Tibial nerve (tissue), 4 donors: ENCODE data around the gene TMC8. TPM values are rescaled to one million over a fixed set of nuclear protein-coding genes. Genes with fewer than 3 reads are reported as not detected.

Source experiments
- DNase-seq, 2 donors: peaks; one replicate each; pipeline ENCODE4 v3.0.0-alpha.2; 2019; ENCODE audit warnings: low spot score in 2 of 2
- H3K27ac ChIP-seq, 4 donors: fragments of 200-600 bp; sonication (generic) in 3 of 4; one replicate each; pipeline ENCODE4 v1.5.1; 2017 to 2019; ENCODE audit warnings: mild to moderate bottlenecking in 1 of 4
- H3K27me3 ChIP-seq, 2 donors: fragments of 200-600 bp; sonication (generic) in 1 of 2; one replicate each; pipeline versions ENCODE4 v1.5.1 to v1.6.0; 2017 to 2019
- H3K36me3 ChIP-seq, 3 donors: fragments of 200-600 bp; sonication (generic); one replicate each; pipeline ENCODE4 v1.5.1; 2018 to 2019
- H3K4me1 ChIP-seq, 4 donors: fragments of 200-600 bp; sonication (generic) in 3 of 4; one replicate each; pipeline ENCODE4 v1.5.1; 2017 to 2019
- H3K4me3 ChIP-seq, 4 donors: fragments of 200-600 bp; sonication (generic) in 3 of 4; one replicate each; pipeline ENCODE4 v1.5.1; 2017 to 2019; ENCODE audit warnings: mild to moderate bottlenecking in 1 of 4, moderate library complexity in 1 of 4
- H3K9me3 ChIP-seq, 4 donors: fragments of 200-600 bp; sonication (generic) in 3 of 4; one replicate each; pipeline ENCODE4 v1.5.1; 2017 to 2019
- EP300 ChIP-seq, 2 donors: sonication (generic); formaldehyde crosslinking; IDR thresholded peaks; one replicate each; pipeline ENCODE4 v1.6.1; 2017; ENCODE audit warnings: antibody characterized with exemption in 2 of 2, mild to moderate bottlenecking in 1 of 2
- POLR2A ChIP-seq, 2 donors: fragments of 450-650 bp; IDR thresholded peaks; one replicate each; pipeline ENCODE4 v1.6.1; 2017; ENCODE audit warnings: antibody characterized with exemption in 2 of 2, mild to moderate bottlenecking in 2 of 2, moderate library complexity in 2 of 2
- WGBS, 2 donors: methylation state at CpG; one replicate each; pipeline ENCODE4 v1.1.5; 2018; 5-methylcytosine and 5-hydroxymethylcytosine counted together
- total RNA-seq, 4 donors: library from RNA; depleted of rRNA; stranded (reverse); fragments of >200 nt; gene quantifications; one replicate each; pipeline ENCODE4 v1.1.0, GENCODE V29; 2016
- TF ChIP-seq, protein P1 (sequence below), 5 experiments: fragments of 200-600 bp in 3 of 5; fragments of 450-650 bp in 2 of 5; sonication (generic) in 3 of 5; IDR thresholded peaks; one replicate each; pipeline ENCODE4 v1.5.1; 2016 to 2019; ENCODE audit warnings: antibody characterized with exemption in 5 of 5, mild to moderate bottlenecking in 3 of 5, moderate library complexity in 2 of 5

TMC8 gene
- total RNA-seq, 4 donors from 2014 or later = 5.2 to 18.3 (median 6.7) TPM

GRCh38 chr17:78088529-78088928, 42.0 kb upstream of the TMC8 start:
- WGBS, 2 donors = 94 to 100% methylated on average over 1 of the region's 1 CpG
- Histone ChIP-seq H3K9me3 (no peaks in the 10 kb centered on the region), H3K4me1 (no peaks in the 10 kb centered on the region), H3K27ac (no peak overlapping the region), H3K36me3 (peaks cover 0 to 100% (median 18%) of the 10 kb centered on the region in 3 donors), H3K4me3 (no peak overlapping the region), H3K27me3 (no peaks in the 10 kb centered on the region)
- DNase-seq = no peak
- TF ChIP-seq, protein P1, sequence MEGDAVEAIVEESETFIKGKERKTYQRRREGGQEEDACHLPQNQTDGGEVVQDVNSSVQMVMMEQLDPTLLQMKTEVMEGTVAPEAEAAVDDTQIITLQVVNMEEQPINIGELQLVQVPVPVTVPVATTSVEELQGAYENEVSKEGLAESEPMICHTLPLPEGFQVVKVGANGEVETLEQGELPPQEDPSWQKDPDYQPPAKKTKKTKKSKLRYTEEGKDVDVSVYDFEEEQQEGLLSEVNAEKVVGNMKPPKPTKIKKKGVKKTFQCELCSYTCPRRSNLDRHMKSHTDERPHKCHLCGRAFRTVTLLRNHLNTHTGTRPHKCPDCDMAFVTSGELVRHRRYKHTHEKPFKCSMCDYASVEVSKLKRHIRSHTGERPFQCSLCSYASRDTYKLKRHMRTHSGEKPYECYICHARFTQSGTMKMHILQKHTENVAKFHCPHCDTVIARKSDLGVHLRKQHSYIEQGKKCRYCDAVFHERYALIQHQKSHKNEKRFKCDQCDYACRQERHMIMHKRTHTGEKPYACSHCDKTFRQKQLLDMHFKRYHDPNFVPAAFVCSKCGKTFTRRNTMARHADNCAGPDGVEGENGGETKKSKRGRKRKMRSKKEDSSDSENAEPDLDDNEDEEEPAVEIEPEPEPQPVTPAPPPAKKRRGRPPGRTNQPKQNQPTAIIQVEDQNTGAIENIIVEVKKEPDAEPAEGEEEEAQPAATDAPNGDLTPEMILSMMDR (IDR thresholded peaks at IDR 0.05) = no peak
- no peak for TF ChIP-seq POLR2A (IDR thresholded peaks at IDR 0.05)

DNA sequence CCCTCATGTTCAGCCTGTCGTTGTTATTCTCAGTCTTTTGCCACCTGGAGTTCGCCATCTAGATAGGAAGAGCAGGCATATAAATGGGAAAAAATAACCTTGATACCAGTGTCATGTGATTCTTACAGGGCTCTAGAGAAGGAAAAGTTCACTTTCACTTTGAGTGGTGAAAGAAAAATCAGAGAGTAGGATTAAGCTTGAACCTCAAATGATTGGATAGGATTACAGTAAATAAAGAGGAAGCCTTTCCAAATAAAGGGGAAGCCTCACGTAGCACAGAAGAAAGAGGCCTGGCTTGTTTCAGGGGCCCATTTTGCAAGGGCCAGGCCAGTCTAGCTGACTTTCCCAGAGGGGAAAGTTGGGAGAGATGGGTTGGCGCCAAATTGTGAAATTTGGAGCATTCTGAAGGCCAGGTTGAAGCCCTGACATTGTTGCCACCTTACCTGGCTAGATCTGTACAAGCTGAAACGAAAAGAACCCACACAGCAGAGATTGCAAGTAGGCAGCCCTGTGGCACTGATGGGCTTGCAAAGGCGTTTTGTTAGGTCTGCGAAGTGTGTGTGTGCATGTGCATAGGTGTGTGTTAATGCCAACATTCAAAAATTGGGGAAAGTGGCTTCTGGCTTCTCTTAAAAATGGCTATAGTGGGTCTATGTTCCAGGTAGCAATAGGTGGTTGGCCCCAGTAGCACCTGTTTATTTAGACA, 40.8 kb upstream of the TMC8 start:
- Histone ChIP-seq H3K27me3 (no peaks in the 10 kb centered on the region), H3K4me3 (no peak overlapping the region), H3K36me3 (peaks cover 0 to 100% (median 24%) of the 10 kb centered on the region in 3 donors), H3K9me3 (no peaks in the 10 kb centered on the region), H3K4me1 (no peaks in the 10 kb centered on the region), H3K27ac (peak overlapping the region in 1 of 4 donors; percentile 41)
- WGBS, 2 donors = 86% methylated on average over 7 of the region's 7 CpGs
- no peak for DNase-seq
- no peak for TF ChIP-seq POLR2A (IDR thresholded peaks at IDR 0.05)
- TF ChIP-seq EP300 (IDR thresholded peaks at IDR 0.05) = no peak
- TF ChIP-seq, protein P1 (IDR thresholded peaks at IDR 0.05) = no peak

GRCh38 chr17:78092794-78093324, 37.7 kb upstream of the TMC8 start:
- Histone ChIP-seq H3K27ac (no peak overlapping the region), H3K9me3 (no peaks in the 10 kb centered on the region), H3K27me3 (no peaks in the 10 kb centered on the region), H3K36me3 (peaks cover 3 to 100% (median 12%) of the 10 kb centered on the region in 3 donors), H3K4me1 (no peaks in the 10 kb centered on the region), H3K4me3 (no peak overlapping the region)
- TF ChIP-seq, protein P1 (IDR thresholded peaks at IDR 0.05) = no peak
- TF ChIP-seq EP300 (IDR thresholded peaks at IDR 0.05) (no peak), POLR2A (IDR thresholded peaks at IDR 0.05) (no peak)
- DNase-seq = no peak
- WGBS, 2 donors = 90 to 94% methylated on average over 6 of the region's 6 CpGs

DNA sequence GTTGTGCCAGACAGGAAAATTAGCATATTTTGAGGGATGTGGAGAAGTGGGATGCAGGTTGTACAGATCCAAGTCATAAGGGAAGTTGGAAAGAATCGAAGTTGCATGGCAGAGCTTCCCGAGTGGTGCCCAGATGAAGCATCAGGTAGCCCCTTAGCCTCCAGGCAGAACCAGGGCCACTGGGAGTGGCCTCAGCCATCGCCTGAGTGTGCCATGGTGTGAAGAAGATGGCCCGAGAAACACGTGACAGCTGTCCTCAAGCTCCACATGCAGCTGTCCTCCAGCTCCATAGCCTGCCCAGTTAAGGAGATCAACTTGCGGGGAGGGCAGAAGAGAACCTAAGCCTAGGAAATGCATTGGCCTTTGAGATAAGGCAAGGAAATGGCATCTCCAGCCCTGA, 35.5 kb upstream of the TMC8 start:
- 91 to 97% methylated on average over 6 of the region's 6 CpGs for WGBS, 2 donors
- Histone ChIP-seq H3K27ac (no peak overlapping the region), H3K36me3 (peaks cover 3 to 100% (median 14%) of the 10 kb centered on the region in 3 donors), H3K9me3 (no peaks in the 10 kb centered on the region), H3K4me1 (no peaks in the 10 kb centered on the region), H3K4me3 (no peak overlapping the region), H3K27me3 (no peaks in the 10 kb centered on the region)
- DNase-seq = no peak
- TF ChIP-seq EP300 (IDR thresholded peaks at IDR 0.05) = no peak
- TF ChIP-seq, protein P1 (IDR thresholded peaks at IDR 0.05) = no peak
- no peak for TF ChIP-seq POLR2A (IDR thresholded peaks at IDR 0.05)

DNA sequence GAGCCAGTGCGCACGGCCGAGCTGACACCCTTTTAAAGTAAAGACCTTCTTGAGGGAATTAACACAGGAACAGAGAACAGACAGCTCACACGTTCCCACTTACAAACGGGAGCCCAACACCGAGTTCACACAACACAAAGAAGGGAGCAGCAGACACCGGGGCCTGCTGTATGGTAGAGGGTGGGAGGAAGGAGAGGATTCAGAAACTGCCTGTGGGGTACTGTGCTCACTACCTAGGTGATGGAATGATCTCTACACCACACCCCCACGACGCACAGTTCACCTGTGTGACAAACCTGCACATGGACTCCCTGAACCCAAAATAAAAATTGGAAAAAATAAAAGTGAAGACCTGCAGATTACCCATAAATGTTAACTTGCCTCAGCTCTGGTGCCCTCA, 34.5 kb upstream of the TMC8 start:
- Histone ChIP-seq H3K4me3 (no peak overlapping the region), H3K9me3 (no peaks in the 10 kb centered on the region), H3K27ac (no peak overlapping the region), H3K27me3 (no peaks in the 10 kb centered on the region), H3K4me1 (no peaks in the 10 kb centered on the region), H3K36me3 (peaks cover 3 to 100% (median 14%) of the 10 kb centered on the region in 3 donors)
- TF ChIP-seq, protein P1 (IDR thresholded peaks at IDR 0.05) = no peak
- TF ChIP-seq POLR2A (IDR thresholded peaks at IDR 0.05) (no peak), EP300 (IDR thresholded peaks at IDR 0.05) (no peak)
- no peak for DNase-seq
- WGBS, 2 donors = 84 to 88% methylated on average over 9 of the region's 9 CpGs
